Measurements from ENCODE around the gene BCL3.
"Not testable (repeated sequence)": the region's sequence is repeated elsewhere in the genome, so short reads cannot be mapped to it uniquely, and the experiment has no call there.

BCL3 gene

DNA sequence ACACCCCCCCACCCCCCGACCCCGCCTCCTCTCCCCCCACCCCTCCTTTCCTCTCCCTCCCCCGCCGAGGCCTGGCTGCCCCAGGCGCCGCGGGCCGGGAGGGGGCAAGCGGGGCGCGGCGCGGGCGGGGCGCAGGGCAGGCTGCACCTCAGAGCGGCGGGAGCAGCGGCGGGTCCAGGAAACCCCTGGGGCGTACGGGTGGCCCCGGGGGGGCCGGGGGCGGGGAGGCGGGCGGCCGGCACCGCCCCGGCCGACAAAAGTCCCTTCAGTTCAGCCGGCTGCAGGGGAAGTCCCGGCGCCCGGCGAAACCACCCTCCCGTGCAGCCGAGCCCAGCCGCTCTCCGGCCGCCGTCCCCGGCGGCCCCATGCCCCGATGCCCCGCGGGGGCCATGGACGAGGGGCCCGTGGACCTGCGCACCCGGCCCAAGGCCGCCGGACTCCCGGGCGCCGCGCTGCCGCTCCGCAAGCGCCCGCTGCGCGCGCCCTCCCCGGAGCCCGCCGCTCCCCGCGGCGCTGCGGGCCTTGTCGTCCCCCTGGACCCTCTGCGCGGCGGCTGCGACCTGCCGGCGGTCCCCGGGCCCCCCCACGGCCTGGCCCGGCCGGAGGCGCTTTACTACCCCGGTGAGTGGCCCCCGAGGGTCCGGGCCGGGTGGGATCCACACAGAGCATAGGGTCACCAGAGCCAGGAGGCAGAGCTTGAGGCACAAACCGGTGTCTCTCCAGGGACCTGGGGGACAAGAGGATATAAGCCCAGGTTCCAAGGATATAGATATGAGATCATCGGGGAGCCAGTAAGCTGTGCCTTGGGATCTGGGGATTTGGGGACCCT lies at the start of gene BCL3:
TSS of gene BCL3 (plus strand) at position 283 of the 829 bp plus-strand sequence. CDS start at position 366, 83 bp downstream.
- DNase-seq = no peak

DNA sequence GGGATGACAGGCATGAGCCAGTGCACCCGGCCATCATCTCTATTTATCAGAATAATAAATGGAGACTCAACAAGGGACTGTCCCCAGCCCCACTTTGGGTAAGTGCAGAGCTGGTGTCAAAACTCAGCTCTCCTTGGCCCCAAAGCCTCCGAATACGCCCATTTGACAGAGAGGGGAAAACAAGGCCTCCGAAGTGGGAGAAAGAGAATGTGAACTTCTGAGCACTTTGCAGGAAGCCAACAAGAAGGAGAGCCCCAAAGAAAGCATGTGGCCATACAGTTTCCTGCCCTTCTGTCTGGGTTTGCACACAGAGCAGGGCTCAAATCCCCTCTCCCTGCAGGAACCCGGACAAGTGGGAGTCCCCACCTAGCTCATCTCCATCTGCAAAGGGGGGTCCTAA lies 48.0 kb upstream of the BCL3 start:
- DNase-seq = no peak

- no peak for DNase-seq
Measured at GRCh38 chr19:44701228-44701627, 47.3 kb upstream of the BCL3 start.

DNA sequence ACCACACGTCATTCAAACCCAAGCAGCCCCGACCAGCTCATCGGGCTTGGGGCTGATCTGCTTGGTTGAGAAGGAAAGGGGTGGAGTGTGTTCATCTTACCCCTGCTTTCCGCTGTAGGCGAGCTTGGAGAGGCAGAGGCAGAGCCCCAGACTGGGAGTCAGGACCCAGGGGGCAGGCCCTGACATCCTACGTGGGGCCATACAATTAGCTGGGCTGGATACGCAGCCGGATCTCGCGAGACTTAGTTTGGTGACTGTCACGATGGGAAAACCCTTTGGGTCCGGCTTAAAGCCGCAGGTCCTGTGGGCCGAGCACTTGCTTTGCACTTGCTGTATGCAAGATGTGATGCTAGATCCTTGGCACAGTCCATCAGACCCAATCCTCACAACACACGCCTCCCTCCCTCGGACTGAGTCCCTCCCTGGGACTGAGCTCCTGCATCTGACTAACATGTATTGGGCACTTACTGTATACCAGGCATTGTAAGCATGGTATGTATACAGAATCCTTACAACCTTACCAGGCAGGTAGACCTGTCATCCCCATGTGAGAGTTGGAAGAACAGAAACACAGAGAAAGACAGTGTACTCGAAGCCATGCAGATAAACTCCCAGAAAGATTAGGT lies 45.8 kb upstream of the BCL3 start:
- no peak for DNase-seq

GRCh38 chr19:44703336-44704078 lies 45.0 kb upstream of the BCL3 start:
- no peak for DNase-seq

- no peak for DNase-seq
Measured at GRCh38 chr19:44704982-44705381, 43.5 kb upstream of the BCL3 start.

DNA sequence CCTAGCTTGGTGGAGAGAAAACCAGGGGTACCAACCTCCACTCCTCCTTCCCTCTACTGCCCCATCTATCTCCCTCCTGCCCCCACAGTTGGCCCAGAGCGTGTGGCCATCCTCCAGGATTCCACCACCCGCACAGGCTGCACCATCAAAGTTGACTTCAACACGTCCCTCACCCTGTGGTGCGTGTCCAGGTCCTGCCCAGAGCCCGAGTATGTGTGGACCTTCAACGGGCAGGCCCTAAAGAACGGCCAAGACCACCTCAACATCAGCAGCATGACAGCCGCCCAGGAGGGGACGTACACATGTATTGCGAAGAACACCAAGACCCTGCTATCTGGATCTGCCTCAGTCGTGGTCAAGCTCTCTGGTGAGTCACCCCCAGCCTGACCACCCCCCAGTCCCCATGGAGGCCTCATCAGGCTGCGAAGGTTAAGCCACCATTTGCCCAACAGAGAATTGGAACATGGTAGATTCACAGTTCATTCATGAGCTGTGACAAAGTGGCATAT lies 43.0 kb upstream of the BCL3 start:
- no peak for DNase-seq

DNA sequence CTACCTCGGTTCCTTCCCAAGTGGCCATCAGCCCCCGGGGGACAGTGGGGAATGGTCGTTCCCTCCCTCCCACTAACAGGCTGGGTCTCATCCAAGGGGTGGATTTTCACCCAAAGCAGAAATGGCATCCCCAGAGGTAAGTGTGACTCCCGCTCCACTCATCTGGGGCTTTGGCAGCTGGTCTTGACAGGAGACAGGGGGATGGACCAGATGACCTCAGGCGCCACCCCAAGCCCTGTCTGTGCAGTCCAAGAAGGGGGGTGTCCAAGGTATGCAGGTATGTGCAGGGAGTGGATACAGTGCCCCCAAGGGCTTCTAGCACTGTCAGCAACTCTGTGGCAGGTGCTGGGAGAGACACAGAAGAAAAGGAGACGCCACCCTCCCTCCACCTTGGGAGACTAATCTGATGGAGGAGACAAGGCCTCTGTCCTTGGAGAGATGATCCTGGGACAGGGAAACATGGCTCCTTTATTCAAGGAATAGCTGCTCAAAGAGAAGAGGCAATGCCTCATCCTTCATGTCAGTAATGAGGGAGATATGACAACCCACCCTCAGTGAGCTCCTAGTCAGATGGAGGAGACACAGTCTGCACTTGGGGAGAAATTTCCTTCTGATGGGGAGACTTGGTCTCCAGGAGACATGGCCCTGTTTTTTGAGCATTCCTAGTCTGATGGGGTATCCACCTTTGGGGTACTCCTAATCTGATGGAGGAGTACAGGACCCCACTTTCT lies 41.8 kb upstream of the BCL3 start:
- DNase-seq = no peak

- DNase-seq = no peak
Measured at GRCh38 chr19:44707794-44708193, 40.7 kb upstream of the BCL3 start.

GRCh38 chr19:44708940-44709339 lies 39.6 kb upstream of the BCL3 start:
- no peak for DNase-seq

- not testable (repeated sequence) for DNase-seq
Measured at GRCh38 chr19:44709434-44710266, 38.9 kb upstream of the BCL3 start.

GRCh38 chr19:44710483-44710882 lies 38.0 kb upstream of the BCL3 start:
- no peak for DNase-seq

DNA sequence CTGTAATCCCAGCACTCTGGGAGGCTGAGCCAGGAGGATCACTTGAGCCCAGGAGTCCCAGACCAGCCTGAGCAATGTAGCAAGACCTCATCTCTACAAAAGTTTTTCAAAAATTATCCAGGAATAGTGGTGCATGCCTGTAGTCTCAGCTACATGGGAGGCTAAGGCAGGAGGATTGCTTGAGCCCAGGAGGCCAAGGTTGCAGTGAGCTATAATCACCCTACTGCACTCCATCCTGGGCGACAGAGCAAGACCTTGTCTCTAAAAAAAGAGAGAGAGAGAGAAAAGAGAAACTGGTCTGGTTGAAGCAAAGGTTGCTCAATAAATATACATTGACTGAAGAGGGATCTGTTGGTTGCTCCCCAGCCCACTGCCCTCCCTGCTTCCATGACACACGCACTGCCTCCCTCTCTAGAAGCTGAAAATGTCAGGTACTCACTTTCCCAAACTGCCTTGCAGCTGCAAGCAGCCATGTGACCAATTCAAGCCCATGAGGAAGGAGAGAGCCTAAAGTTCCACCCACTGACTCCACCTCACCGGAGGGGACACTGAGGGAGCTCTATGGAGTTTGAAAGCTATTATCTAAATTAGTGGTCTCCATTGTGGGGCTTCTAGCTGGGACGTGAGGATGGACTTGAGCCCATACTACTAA lies 35.5 kb upstream of the BCL3 start:
- DNase-seq = no peak

- DNase-seq = no peak
Measured at GRCh38 chr19:44714597-44715169, 33.8 kb upstream of the BCL3 start.

- no peak for DNase-seq
Measured at GRCh38 chr19:44717603-44718002, 30.9 kb upstream of the BCL3 start.

- DNase-seq = no peak
Measured at GRCh38 chr19:44718441-44719261, 29.9 kb upstream of the BCL3 start.

DNA sequence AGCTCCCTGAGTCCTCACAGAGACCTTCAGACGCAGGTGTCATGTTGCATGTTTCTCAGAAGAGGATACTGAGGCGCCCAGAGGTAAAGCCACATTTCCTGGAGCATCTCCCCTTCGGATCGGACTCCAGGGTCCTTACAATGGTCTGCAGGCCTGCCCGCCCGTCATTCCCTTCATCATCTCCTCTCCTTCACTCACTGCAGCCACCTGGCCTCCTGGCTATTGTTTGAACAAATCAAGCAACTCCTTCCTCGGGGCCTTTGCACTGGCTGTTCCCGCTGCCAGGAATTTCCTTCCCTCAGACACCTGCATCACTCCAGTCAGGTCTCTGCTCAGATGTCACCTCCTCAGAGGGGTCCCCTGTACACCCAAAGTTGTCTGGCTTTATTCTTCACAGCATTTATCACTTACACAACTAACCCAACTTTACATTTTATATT lies 29.2 kb upstream of the BCL3 start:
- no peak for DNase-seq

GRCh38 chr19:44720396-44720795 lies 28.1 kb upstream of the BCL3 start:
- not testable (repeated sequence) for DNase-seq

GRCh38 chr19:44720945-44721344 lies 27.6 kb upstream of the BCL3 start:
- no peak for DNase-seq

- DNase-seq = not testable (repeated sequence)
Measured at GRCh38 chr19:44721369-44721768, 27.1 kb upstream of the BCL3 start.

Data from NCI-H2081 treated with DMSO at 0.1 percent for 48 hours (cell line).